Endometrial microvascular endothelial cells (primary cell): ENCODE results near the gene ATP2B3. TPM values are rescaled to one million over a fixed set of nuclear protein-coding genes. Genes with fewer than 3 reads are reported as not detected.

ENCODE experiments used
- in situ Hi-C: cut with HindIII; loops from 2 replicates; pipeline ENCODE4 v1.10.0; 2017; ENCODE audit warnings: low sequenced_read_pairs, low pct_unique_long_range_greater_than_20kb; ENCODE audit errors: inconsistent ontology term
- total RNA-seq: library from RNA; depleted of rRNA; stranded (reverse); fragments of >200 nt; gene quantifications from one replicate; pipeline ENCODE4 v1.2.3, GENCODE V29; 2015; ENCODE audit errors: inconsistent ontology term

Gene ATP2B3
- total RNA-seq, 1 donor from 2014 or later, result not detected

DNA sequence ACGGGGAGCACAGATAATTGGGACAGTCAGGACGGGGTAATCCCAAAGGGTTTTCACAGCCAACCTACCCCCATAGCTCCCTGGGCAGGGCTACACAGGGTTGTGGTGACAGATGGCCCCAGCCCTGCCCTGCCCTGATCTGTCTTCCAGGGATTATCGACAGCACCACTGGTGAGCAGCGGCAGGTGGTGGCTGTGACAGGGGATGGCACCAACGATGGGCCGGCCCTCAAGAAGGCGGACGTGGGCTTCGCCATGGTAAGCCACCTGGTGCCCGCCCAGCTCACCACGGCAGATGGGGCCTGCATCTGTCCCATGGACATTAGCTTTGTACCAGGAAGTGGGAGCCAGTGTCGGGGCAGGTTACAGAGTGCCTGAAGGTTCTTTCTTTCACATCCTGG, 39.3 kb downstream of the ATP2B3 start:
- in situ Hi-C loops, result no loop called here

GRCh38 chrX:153557618-153558355, 40.3 kb downstream of the ATP2B3 start:
- in situ Hi-C loops, result no loop called here

- in situ Hi-C loops, result no loop called here
Observed at GRCh38 chrX:153560000-153560399, 42.6 kb downstream of the ATP2B3 start.

DNA sequence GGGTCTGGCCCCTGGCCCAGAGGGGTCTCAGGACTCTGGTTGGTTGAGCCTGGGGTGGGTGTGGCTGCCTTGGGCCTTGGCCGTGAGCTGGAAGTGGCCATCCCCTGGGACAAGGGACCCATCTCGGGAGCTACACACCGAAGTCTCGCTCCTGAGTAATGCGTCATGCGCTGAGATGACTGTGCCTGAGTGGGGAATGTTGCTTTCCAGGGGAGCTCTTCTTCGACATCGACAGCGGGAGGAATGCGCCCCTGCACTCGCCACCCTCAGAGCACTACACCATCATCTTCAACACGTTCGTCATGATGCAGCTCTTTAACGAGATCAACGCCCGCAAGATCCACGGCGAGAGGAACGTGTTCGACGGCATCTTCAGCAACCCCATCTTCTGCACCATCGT, 43.0 kb downstream of the ATP2B3 start:
- in situ Hi-C loops, result no loop called here

DNA sequence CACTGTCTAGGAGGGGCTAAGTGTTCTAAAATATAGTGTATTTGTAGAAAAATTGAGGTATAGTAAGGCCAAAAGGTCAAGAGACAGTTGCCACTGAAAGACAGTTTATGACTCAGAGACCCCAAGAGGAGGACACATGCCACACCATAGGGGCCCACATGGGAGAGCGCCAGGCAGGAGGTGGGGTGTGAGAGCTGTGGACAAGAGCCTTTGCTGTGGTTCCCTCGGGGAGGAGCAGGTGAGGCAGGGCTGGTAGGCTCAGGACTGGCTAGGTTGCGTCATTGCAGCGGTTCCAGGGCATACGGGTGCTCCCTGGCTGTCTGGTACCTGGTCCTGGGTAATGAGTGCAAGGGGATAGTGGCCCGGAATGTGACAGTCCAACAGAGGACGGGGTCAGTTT, 43.9 kb downstream of the ATP2B3 start:
- in situ Hi-C loops, result no loop called here

GRCh38 chrX:153562546-153562945, 45.1 kb downstream of the ATP2B3 start:
- in situ Hi-C loops, result no loop called here

GRCh38 chrX:153564047-153564606, 46.7 kb downstream of the ATP2B3 start:
- in situ Hi-C loops, result no loop called here

DNA sequence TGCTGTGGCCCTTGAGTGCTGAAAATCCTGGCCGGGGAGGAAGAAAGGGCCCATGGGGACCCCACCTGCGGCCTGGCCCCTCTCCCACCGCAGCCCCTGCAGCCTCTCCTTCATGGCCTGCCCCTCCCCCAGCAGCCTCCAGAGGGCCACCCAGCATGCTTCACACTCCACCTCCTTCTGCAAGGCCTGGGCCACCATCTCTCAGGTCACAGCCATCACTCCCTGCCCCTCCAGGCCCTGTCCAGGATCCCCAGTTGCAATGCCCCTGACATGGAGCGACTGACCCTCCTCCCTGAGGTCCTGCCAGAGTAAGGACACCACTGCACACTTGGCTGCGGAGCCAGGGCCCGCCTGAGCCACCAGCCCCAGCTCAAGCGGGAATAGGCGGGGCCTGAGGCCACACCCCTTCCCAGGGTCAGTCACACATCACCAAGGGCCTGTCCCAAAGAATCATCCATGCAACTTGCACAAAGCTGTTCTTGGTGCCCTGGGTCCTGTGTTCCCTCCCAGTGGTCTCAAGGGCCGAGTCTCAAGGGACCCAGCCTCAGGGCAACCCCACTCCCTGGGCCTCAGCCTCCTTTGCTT, 48.6 kb downstream of the ATP2B3 start:
- in situ Hi-C loops, result no loop called here

DNA sequence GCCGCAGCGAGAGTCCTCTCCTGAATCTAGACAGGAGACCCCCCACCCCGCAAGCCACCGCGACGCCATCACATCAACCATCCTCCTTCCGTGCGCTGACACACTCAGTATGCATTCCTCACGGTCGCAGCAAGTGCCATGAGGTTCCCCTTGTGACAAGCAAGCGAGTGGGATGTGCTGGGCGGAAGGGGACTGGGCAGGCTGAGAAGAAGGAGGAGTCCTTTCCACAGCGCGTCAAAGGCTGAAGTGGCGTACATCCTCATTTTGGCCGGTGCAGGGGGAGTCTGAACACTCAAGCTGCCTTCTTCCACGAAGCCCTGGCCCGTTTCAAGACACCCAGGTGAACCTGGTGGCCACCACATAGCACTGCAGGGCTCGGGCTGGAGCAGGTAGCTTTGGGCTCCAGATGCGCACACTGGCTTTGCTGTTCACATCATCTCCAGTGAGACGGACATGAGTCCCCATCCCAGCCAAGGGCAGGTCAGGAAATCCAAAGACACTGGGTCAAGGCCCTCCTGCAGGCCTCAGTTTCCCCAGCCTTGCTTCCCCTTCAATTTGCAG, 51.1 kb downstream of the ATP2B3 start:
- in situ Hi-C loops, result no loop called here

- in situ Hi-C loops, result no loop called here
Observed at GRCh38 chrX:153569475-153569874, 52.0 kb downstream of the ATP2B3 start.

GRCh38 chrX:153571534-153571908, 54.1 kb downstream of the ATP2B3 start:
- in situ Hi-C loops, result no loop called here

DNA sequence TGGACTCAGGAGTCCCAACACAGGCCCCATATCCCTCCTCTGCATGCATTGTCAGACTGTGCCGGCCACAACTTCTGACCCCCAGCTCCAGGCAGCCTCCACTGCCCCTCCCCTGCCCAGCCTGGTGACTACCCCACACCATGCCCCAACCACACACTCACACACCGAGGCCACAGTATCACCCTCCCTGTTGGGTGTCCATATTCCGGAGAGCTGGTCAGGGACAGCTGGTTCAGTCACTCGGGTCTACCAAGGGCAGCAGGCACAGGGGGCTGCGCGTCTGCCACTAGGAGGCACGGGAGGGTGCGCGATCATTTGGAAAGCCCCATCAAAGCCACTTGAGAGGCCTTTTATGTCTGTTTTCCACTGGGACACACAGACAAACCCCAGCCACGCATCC, 55.2 kb downstream of the ATP2B3 start:
- in situ Hi-C loops, result no loop called here

- in situ Hi-C loops, result no loop called here
Observed at GRCh38 chrX:153573984-153574383, 56.5 kb downstream of the ATP2B3 start.

DNA sequence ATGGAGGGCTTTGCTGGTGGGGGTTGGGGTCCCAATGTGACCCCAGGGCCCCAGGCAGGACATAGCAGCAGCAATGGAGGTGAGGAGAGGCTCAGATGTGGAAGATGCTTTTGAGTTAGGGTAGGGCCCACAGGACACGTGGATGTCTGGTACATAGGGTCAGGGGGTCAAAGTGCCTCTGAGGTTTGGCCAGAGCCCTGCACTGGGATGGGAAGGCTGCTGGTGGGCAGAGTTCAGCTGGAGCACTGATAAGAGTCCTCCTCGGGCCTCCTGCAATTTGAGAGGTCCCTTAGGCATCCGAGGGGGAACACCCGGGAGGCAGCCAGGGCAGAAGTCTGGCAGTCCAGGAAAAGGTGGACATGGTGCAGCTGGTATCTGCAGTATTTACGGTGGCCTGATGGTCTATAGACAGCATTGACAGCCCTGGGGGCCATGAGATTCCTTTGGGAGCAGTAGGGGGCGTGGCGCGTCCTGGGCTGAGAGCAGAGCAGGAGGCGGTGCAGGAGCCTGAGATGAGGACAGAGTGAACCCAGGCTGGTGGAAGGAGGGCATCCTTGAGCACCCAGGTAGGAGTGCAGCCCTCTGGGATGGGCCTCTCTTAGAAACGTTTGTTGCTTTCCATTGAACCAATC, 58.9 kb downstream of the ATP2B3 start:
- in situ Hi-C loops, result no loop called here

GRCh38 chrX:153576961-153577360, 59.5 kb downstream of the ATP2B3 start:
- in situ Hi-C loops, result no loop called here

- in situ Hi-C loops, result no loop called here
Observed at GRCh38 chrX:153578200-153578835, 60.9 kb downstream of the ATP2B3 start.

- in situ Hi-C loops, result no loop called here
Observed at GRCh38 chrX:153578889-153579288, 61.4 kb downstream of the ATP2B3 start.

DNA sequence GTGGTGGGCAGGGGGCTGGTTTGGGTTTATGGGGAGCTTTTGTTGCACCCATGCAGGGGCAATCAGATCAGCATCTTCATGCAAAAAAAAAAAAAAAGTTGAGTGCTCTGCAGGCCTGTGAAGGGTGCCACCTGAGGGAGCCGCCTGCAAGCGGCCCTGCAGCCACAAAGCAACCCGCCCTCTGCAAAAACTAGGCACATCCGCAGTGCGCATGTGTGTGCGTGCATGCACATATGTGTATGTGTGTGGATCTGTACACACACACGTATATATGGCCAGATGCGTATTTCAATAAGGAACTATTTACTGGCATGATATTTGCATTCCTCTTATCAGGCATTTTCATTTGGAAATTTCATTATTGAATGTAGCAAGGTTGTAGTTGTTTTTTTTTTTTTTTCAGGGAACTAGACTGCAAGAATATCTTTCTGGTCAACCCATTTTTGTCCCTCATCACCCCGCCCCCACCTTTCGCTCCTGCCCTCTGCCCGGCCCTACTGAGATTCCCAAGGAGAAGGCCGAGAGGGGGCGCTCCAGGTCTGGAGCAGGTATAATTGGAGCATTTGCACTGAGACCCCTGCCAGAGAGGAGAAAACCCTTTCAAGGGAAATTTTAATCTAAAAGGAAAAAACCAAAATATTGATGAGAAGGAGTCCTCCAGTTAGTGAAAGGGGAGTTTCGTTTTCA, 63.4 kb downstream of the ATP2B3 start:
- in situ Hi-C loops, result no loop called here

DNA sequence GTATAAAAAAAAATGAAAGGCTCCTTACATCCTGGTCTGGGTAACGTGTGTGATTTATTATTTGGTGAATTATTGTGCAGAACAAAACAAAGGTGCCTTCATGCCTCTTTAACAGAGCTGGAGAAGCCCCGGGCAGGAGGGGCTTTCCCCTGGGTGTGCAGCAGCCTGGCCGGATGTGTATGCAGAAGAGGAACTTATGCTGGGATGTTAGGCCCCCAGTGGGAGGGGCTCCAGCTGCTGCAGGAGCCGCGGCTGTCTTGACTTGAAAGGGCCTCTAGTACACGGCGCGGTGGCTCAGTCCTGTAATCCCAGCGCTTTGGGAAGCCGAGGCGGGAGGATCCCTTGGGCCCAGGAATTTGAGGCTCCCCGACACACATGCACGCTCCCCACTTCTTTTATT, 65.5 kb downstream of the ATP2B3 start:
- in situ Hi-C loops, result no loop called here
